Kidney epithelial cell (primary cell): Measurements from ENCODE around the gene CAMK2B. TPM values are rescaled to one million over a fixed set of nuclear protein-coding genes. Genes with fewer than 3 reads are reported as not detected.

ENCODE experiments used
- DNase-seq: peaks from one replicate; pipeline ENCODE4 v3.0.0-alpha.2; 2010; ENCODE audit warnings: low read depth
- H3K27me3 ChIP-seq: 2 replicates; pipeline ENCODE4 v1.6.0; 2011; ENCODE audit warnings: low read length; ENCODE audit not compliant: control insufficient read depth, insufficient read depth
- H3K36me3 ChIP-seq: 2 replicates; pipeline ENCODE4 v1.5.1; 2011; ENCODE audit warnings: low read length; ENCODE audit not compliant: control insufficient read depth, insufficient read depth
- H3K4me3 ChIP-seq: 2 replicates; pipeline ENCODE4 v1.5.1; 2011; ENCODE audit warnings: low read depth, mild to moderate bottlenecking, control low read depth, low read length
- CTCF ChIP-seq: IDR thresholded peaks from 2 replicates; pipeline ENCODE4 v1.5.1; 2011; ENCODE audit warnings: mild to moderate bottlenecking, moderate library complexity, low read length, control low read depth, inconsistent platforms; ENCODE audit not compliant: insufficient read depth, poor library complexity, severe bottlenecking
- total RNA-seq: library from RNA; depleted of rRNA; stranded (reverse); fragments of >200 nt; gene quantifications from 2 replicates; pipeline ENCODE4 v1.2.3, GENCODE V29; 2015

Gene CAMK2B
- total RNA-seq, 1 donor from 2014 or later = not detected

GRCh38 chr7:44307301-44307900, 18.0 kb downstream of the CAMK2B start:
- no peaks in the 10 kb centered on the region for H3K36me3 ChIP-seq
- peak; percentile 60 for TF ChIP-seq CTCF
- DNase-seq = peak; percentile 45
- no peak overlapping the region for H3K4me3 ChIP-seq
- H3K27me3 ChIP-seq = peaks cover 8% of the 10 kb centered on the region

- H3K4me3 ChIP-seq = no peak overlapping the region
- peaks cover 6% of the 10 kb centered on the region for H3K27me3 ChIP-seq
- no peak for DNase-seq
- TF ChIP-seq CTCF = no peak
- H3K36me3 ChIP-seq = no peaks in the 10 kb centered on the region
These were observed 18.8 kb downstream of the CAMK2B start for GRCh38 chr7:44306606-44307005.

GRCh38 chr7:44305564-44306507, 19.6 kb downstream of the CAMK2B start:
- no peak overlapping the region for H3K4me3 ChIP-seq
- no peak for TF ChIP-seq CTCF
- no peak for DNase-seq
- H3K27me3 ChIP-seq = peaks cover 6% of the 10 kb centered on the region
- H3K36me3 ChIP-seq = no peaks in the 10 kb centered on the region

- peaks cover 32% of the 10 kb centered on the region for H3K27me3 ChIP-seq
- TF ChIP-seq CTCF = no peak
- no peaks in the 10 kb centered on the region for H3K36me3 ChIP-seq
- DNase-seq = no peak
- H3K4me3 ChIP-seq = no peak overlapping the region
These were observed 30.9 kb downstream of the CAMK2B start for GRCh38 chr7:44294325-44295069.

- no peaks in the 10 kb centered on the region for H3K36me3 ChIP-seq
- H3K4me3 ChIP-seq = no peak overlapping the region
- DNase-seq = no peak
- peaks cover 35% of the 10 kb centered on the region for H3K27me3 ChIP-seq
- no peak for TF ChIP-seq CTCF
These were observed 31.7 kb downstream of the CAMK2B start for GRCh38 chr7:44293561-44294324.
